Amniotic stem cell (primary cell): ENCODE results near the gene CRIM1.
A peak's percentile ranks its signal among the peaks of the same experiment; 100 is the strongest.

Experiments
- DNase-seq: peaks from one replicate; lab custom pipeline; 2025; lab: John Stamatoyannopoulos, UW

CRIM1 gene

DNA sequence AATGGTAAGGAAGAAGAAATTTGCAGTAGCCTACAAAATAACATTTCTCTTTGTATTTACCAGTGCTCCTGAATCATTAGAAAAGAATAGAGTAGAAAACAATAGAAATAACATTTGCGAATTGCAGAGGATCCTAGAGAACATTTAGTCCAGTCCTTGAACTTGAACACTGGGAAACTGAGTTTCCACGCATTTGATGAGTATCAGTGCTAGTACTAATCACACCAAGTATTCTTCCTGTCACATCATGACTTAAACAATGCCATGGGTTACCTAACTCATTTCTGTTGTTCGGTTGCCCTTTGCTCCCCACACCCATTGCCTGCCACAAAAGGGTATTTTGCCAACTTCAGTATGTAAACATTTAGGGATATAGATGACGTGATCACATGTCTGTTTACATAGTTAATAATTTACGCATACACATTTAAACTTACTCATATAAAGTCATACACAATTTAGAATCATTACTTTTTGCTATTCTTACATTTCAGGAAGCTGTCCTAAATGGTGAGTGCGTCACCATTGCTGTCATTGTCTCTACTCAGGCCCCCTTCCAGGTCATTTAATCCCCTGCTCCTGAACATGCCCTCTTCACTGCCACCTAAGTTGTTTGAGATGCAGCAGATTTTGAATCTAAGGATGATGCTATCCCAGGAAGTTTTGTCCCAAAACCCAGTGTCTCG is 42.3 kb downstream of the CRIM1 start:
- no peak for DNase-seq

DNA sequence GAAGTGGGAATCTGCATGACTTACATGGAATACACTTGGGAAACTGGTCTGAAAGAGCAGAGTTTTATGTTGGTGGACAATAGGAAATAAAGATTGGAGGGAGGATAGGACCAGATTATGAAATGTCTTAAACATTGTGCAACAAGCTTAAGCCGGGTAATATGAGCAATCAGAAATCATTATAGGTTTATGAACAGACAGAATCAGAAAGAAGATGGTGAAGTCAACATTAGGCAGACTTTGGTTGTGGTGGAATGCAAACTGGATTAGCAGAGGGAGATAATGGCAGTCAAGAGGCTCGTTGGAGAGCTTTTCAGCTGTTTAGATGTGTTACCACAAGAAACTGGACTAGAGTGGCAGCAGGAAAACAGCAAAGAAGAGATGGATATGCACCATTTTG is 43.5 kb downstream of the CRIM1 start:
- no peak for DNase-seq

DNA sequence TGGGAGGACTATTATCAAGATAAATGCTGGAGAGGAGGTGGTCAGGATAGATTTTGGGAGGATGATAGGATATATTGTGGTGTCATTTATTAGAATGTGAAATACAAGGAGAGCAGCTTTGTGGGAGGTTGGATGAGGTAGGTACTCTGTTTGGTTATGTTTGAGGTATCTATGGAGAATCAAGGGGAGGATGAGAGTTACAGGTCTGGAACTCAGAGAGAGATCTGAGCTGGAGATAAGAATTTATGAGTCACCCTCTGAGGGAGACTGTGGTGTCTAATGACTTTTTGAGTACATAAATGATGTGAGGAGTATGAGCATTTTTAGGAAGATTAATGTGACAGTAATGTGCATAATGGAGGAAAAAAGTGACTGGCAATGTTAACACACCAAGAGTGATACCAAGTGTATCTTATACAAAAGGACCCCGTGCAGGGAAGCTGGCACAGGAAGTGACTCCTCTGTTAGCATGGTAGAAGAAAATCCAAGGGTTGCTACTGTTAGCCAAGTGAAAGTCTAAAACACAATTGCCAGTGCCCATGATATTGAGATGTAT is 48.2 kb downstream of the CRIM1 start:
- peak; percentile 52 for DNase-seq

- no peak for DNase-seq
Observed at GRCh38 chr2:36404318-36404717, 48.7 kb downstream of the CRIM1 start.

DNA sequence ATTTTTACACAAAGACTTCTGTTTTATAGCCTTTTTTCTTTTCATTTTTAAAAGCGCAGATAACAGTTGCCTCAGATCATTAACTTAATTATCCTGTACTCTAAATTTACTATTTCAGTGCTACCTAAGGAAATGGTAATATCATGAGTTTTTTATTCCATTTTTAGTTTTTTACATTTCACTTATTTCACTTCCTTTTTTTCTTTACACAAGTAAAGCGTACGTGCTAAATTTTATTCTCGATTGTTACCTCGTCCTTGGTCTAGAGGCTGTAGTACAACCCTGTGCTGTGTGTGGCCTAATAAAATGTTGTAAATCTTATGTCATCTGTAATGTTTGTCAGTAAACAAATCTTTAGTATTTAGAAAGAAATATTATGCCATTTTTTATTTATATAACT is 49.2 kb downstream of the CRIM1 start:
- no peak for DNase-seq

DNA sequence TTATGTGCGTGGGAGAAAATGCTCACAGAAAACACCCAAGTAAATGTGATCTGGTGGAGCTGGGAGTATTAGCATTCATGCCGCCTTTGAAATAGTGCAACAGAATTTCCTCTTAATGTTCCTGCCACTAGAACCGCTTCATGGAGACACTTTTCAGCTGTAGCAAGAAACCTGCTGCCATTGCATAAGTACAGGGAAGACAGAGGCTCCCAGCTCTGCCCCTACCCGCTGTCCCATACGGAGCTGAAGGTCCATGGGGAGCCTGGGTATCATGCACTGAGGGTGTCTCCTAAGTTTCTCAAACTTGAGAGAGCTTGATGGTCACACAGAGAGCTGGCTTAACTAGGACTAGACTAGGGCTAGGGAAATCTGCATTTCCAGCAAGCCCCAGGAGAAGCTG is 49.6 kb downstream of the CRIM1 start:
- no peak for DNase-seq

GRCh38 chr2:36406296-36406695 is 50.7 kb downstream of the CRIM1 start:
- DNase-seq: no peak

GRCh38 chr2:36407413-36407812 is 51.8 kb downstream of the CRIM1 start:
- DNase-seq: no peak

GRCh38 chr2:36408198-36408703 is 52.7 kb downstream of the CRIM1 start:
- no peak for DNase-seq

GRCh38 chr2:36409335-36409734 is 53.8 kb downstream of the CRIM1 start:
- no peak for DNase-seq

GRCh38 chr2:36409935-36410334 is 54.4 kb downstream of the CRIM1 start:
- DNase-seq: no peak

DNA sequence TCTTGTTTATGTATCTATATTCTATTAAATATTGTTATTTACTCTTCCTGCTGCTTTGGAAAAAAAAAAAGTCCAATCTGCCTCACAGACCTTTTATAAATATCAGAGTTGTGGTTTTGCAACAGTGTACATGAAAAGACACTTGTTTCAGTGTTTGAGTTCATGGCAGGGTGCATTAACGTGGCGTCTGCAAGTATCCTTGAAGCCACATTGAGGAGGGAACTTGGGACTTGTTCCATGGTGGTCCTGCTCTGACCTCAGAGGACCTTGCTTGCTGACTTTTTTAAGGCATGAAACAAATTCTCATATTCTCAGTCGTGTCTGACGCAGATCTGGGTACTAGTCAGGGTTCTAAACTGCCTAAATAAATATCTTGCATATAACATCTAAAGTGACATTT is 55.1 kb downstream of the CRIM1 start:
- DNase-seq: no peak

DNA sequence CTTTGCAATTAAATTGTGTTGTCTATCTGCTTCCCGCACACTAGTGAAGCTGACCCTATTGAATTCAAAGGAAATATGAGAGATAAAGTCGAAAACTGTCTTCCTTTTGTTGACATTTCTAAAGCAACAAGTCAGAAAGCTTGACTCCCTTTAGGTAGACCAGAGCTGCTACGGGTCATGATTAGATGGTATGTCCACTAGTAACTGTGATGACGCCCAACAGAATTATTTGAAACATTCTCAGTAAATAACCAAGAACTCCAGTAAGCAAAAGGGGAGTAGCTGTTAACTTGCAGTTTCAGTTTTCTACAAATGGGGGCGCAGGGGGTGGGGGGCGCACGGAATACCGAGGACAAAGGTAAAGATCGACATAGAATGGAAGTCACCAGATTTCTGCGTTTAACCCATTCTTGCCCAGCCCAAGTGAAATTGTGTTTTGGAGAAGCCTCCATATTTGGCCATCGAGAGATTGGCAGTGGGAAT is 56.4 kb downstream of the CRIM1 start:
- DNase-seq: peak; percentile 14

DNA sequence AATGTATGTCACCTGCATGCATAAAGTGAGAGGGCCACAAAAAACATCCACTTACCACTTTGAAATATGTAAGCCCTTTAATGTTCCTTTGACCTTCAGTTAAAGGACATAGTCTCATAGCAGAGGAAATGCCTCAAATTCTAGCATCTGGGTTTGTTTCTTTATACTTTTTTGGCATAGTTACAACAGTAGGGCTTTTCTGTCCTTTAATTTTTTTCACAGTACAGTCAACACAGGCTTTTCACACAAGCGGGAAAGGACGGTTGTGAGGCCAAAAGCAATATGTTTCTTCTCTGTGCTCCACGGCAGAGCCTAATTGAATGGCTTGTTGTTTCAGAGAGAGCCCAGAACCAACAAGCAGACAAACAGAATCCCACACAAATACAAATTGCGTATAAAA is 57.6 kb downstream of the CRIM1 start:
- no peak for DNase-seq

- DNase-seq: no peak
Observed at GRCh38 chr2:36414307-36414706, 58.7 kb downstream of the CRIM1 start.

DNA sequence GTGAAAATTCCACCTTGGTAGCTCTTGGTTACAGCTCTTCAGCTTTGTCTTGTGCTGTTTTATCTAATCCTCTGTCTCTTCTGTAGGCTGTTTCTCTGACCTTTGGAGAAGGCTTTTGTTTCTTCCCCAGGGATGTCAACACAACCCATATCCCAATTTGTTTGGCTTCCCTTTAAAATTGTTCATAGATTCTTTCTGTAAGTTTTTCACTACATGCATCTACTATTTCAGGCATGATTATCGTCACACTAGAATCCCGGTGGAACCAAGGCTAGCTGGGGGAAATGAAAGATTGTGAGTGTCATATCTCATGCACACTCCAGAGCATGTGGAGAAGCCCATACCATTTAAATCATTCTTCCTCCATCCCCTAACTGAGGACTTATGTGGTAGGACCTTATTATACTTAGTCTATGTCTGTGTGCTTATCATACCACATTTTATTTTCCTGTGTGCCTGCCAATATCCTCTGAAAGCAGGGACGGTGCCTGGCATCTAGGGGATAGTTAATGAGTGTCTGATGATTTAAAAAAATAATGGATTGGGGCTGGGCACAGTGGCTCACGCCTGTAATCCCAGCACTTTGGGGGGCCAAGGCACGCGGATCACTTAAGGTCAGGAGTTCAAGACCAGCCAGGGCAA is 59.9 kb downstream of the CRIM1 start:
- DNase-seq: no peak

DNA sequence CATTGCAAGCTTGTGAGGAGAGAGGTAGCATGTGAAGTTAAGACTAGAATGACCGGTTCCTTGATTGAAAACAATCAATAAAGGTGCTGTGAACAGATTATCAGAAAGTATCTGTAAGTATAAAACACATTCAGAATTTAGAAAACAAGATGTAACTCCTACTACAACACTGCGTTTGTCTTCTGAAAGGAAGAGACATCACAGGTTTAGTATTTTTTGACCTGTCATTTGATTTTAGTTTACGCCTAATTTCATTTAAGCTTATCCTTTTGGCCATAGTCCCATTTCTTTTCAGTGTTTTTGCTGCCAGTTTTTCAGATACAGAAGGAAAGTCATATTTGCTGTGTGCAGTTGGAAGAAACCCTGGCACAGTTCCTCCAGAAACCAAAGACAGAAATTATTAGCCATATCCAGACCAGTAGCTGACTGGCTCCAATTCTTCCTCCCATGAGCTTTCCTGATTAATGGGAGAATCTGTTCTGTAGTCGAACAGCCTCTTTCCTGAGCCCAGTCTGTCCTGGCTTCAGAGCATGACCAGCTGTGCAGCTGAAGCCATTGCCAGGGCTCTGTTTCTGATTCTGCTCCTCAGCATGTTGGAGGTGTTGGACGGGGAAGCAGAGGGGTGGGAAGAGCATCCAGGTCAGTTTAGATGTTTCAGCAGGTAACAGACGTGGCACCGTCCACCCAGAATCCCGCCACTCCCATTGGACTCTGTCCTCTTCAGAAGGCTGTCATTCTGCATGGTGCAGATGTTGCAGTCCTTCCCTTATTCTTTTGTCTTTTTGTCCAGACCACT is 61.0 kb downstream of the CRIM1 start:
- DNase-seq: no peak

DNA sequence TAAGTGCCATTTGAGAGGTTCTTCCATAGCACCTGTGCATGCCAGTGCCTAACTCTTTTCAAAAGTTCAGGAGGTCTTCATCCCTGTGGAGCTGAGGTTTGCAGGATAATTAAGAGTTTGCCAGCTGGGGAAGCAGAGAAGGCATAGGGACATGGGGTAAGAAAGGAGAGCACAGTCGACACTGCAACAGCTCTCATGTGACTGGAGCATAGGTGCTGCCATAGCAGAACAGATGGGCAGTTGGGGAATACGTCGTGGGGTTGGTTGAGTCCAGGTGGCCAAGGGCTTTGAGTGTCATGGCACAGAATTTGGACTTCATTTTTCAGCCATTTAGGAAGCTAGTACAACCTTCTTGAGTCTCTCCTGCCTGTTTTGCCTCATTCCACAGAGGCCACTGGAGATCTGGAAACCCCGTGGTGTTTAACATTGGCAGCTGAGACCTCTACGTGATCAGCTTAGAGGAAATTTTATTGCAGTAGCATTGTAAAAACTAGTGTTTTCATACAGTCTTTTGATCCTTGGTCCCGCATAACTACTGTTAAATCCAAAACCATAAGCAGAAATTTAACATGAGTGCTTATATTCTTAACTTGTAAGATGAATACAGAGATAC is 65.1 kb downstream of the CRIM1 start:
- DNase-seq: no peak

DNA sequence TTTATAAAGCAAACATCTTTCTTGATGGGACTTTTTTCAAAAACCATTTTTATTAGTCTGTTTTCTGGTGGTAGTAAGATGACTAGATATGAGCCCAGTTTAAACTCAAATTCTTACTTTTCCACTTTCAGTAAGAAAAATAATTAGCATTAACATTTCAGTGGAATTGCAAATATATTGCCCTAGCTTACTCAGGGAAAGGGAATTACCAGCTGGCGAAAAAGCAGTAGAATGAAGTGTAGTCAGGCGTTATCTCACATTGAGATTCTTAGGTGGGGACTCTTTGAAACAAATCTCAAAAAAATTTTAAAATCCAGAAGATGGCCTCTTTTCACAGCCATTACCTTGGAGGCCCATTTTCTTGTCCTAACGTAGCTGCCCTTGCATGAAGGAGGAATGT is 65.8 kb downstream of the CRIM1 start:
- DNase-seq: no peak

GRCh38 chr2:36423172-36423571 is 67.6 kb downstream of the CRIM1 start:
- no peak for DNase-seq

DNA sequence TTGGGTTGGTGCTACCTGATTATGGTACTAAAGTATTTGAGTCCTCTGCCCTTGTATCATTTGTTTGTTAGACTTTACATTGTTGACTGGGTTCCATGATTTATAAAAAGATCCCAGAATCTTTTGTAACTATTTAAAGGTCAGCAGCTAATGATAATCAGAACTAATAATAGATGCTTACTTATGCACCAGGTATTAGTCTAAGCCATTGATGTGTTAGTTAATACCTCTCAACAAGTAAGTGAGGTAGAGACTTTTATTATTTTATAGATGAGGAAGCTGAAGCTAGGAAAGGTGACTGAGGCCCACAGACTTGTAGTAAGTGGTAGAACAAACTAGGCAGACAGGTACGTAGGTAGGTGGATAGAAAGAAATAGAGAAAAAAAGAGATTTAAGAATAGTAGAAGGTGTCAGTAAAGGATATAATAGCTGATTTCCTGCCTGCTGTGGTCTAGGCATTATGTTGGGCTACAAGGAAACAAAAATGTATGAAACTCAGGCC is 68.1 kb downstream of the CRIM1 start:
- no peak for DNase-seq
